GM18870 (cell line): ENCODE measurements around the gene DDIT4.
"Not testable (repeated sequence)": the region's sequence is repeated elsewhere in the genome, so short reads cannot be mapped to it uniquely, and the experiment has no call there.

Source experiments
- ATAC-seq: cut with Tn5 transposase; IDR thresholded peaks from one replicate; pipeline ENCODE4 v1.9.1; 2021; ENCODE audit warnings: moderate library complexity; ENCODE audit not compliant: unreplicated experiment

The DDIT4 gene

DNA sequence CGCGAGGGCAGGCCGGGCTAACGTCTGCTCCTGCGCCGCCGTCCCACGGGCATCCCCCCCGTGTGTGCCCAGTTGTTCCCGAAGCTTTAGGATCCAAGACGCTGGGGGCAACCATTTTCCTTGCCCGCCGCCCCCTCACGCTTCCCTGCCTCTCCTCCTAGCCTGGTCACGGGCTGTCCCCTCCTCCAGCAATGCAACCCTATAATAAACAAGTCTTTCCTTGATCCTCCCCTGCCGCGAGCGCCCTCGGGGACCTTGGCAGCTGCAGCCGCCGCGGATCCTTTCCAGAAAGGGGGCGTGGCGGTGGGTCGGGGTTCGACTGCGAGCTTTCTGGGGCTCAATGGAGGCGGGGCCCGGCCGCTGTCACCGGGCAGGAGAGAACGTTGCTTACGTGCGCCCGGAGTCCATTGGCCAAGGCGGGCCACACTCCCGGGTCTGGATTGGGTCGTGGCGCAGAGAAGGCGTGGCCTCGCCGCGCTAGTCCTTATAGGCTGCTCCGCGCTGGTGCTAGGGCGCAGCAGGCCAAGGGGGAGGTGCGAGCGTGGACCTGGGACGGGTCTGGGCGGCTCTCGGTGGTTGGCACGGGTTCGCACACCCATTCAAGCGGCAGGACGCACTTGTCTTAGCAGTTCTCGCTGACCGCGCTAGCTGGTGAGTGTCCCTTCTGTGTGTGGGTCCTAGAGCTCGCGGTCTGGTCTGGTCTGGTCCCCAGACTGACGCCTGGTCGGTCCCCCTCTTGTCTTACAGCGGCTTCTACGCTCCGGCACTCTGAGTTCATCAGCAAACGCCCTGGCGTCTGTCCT is at the start of gene DDIT4:
Gene DDIT4 (plus strand): TSS at position 515 of the 803 bp plus-strand sequence. CDS start 293 bp downstream, outside the sequence.
- ATAC-seq: peak; percentile 67

GRCh38 chr10:72224191-72224590 is 49.5 kb upstream of the DDIT4 start:
- ATAC-seq: not testable (repeated sequence)

- ATAC-seq: no peak
These were observed 47.2 kb upstream of the DDIT4 start for GRCh38 chr10:72226418-72227027.

DNA sequence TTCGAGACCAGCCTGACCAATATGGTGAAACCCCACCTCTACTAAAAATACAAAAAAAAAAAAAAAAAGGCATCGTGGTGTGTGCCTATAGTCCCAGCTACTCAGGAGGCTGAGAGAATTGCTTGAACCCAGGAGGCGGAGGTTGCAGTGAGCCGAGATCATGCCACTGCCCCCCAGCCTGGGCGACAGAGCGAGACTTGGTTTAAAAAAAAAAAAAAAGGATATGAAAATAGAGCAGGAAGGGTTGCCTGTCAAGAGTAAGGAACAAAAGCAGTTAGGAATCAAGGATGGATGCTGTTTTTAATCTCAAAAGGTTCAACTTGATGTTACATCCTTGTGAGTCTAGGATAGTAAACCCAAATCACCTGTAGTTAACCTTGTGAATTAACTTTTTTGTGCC is 45.9 kb upstream of the DDIT4 start:
- no peak for ATAC-seq

- ATAC-seq: no peak
These were observed 45.4 kb upstream of the DDIT4 start for GRCh38 chr10:72228318-72228751.

DNA sequence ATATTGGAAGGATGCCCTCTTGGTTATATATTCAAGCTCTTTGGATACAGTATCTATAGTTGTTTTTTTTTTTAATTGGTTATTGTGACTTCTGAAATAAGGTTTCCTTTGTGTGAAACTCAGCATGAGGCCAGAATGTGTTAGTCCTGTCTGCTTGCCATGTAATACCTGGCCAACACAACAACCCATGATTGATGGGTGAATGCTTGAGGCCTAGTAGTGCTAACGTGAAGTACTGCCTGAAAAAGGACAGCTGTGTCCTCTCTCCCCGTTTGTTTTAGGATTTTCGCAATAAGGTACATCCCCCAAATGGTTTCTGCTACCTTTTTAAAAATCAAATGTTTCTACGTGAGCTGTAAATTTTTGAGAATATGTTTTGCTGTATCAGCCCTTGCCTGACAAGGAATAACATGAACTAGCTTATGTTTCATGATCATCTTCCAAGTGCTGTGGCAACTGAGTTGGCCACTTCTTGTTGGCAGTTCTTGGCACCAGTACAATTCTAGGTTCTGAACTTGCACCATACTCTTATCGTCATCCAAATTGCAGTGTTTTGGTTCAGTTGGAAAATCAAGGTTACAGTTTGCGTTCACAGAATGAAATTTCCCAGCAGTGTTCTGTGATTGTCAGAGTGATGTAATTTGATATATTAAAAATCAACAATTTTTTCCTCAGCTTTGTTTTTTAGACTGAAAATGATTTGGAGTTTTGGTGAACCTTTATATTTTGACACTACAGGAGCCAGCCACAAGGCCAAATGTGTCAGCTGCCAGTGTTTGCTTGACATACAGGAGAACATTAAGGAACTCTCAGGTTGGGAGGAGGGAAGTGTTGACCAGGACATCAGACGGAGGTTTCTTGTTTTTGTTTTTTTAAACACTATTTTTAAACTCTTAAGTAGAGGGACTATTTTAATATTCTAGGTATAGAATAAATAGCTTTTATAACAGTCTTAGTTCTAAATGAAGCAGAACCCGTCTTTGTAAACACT is 44.2 kb upstream of the DDIT4 start:
- ATAC-seq: no peak

DNA sequence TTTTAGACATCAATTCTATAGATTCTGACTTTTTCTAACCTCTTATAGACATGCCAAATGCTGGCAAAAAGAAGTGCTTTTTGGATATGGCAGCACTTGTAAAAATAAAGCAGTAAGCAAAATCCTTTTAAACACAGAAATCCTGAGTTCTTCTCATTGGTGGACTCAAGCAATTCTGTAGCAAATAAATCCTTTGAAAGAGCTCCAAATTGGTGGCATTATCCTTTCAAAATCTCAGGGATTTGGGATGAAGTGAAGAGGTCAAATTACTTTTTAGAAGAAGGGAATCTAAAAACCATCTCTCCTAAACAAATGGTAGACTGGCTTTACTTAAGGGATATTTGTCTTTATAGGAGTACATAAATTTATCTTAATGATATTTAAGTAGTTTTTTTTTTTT is 40.1 kb upstream of the DDIT4 start:
- no peak for ATAC-seq

DNA sequence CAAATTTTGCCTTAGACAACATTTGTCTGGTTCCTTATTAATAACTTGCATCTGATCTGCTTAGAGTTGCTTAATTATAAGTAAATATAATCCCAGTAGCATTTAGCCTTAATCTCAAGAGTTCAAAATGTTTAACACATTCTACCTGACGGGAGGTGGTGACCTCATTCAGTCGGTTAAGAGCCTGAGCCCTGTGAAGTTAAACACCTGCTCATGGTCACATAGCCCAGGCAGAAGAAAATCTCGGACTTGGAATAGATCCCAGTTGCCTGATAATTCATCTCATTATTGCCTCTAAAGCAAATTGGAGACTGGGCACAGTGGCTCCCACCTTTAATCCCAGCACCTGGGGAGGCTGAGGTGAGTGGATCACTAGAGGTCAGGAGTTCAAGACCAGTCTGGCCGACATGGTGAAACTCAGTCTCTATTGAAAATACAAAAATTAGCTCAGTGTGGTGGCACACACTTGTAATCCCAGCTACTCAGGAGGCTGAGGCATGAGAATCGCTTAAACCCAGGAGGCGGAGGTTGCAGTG is 39.1 kb upstream of the DDIT4 start:
- ATAC-seq: no peak

DNA sequence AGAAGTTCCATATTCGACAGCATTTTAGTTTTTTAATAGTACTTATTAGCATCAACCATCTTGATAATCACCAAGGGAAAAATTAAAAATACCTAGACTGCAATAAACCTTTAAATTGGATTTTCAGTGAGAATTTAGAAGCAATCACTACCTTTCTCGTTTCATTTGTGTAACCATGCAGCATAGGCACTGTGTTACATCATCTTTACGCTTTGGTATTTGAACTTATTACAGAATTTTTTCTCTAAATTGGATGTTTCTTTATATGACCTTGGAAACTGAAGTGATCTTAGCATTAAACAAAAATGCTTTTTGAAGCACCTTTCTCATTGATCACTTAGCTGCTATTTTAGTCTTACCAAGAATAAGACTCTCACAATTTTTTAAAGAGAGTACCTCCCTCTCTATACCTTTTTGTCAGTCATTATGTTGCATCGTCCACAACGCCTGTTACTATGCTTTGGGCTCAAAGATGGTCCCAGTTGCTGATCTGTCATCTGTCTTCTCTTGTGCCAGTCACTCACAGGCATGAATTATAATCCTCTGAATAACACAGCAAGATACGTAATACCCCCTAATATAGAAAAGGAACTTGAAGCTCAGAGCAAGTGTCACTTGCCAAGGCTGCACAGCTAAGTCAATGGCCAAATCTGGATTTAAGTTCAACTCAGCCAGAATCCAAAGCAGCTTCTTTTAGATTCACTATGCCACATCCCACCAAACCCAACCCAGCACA is 38.0 kb upstream of the DDIT4 start:
- no peak for ATAC-seq

DNA sequence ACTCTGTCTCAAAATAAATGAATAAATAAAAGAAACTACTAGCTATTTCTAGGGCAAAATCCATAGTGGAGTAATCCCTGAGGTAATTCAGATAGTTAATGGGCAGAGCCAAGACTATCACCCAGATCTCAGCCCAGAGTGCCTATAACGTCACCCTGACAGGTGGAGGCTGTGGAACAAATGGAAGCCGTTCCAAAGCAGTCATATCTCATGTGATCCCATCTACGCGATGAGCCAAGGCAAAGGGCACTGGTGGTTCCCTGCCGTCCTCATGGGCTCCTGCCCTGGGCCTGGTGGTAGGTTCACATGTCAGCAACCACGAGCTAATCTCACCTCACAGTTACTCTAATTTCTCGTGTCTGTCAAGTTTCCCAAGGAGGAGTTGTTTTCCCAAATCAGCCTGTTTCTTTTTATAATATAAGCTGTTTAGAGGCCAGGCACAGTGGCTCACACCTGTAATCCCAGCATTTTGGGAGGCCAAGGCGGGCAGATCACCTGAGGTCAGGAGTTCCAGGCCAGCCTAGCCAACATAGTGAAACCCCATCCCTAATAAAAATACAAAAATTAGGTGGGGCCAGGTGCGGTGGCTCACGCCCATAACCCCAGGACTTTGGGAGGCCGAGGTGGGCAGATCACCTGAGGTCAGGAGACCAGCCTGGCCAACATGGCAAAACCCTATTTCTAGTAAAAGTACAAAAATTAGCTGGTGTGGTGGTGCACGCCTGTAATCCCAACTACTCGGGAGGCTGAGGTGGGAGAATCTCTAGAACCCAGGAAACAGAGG is 35.1 kb upstream of the DDIT4 start:
- no peak for ATAC-seq

- no peak for ATAC-seq
These were observed 34.3 kb upstream of the DDIT4 start for GRCh38 chr10:72239409-72239808.

- ATAC-seq: no peak
These were observed 33.4 kb upstream of the DDIT4 start for GRCh38 chr10:72240371-72240770.

DNA sequence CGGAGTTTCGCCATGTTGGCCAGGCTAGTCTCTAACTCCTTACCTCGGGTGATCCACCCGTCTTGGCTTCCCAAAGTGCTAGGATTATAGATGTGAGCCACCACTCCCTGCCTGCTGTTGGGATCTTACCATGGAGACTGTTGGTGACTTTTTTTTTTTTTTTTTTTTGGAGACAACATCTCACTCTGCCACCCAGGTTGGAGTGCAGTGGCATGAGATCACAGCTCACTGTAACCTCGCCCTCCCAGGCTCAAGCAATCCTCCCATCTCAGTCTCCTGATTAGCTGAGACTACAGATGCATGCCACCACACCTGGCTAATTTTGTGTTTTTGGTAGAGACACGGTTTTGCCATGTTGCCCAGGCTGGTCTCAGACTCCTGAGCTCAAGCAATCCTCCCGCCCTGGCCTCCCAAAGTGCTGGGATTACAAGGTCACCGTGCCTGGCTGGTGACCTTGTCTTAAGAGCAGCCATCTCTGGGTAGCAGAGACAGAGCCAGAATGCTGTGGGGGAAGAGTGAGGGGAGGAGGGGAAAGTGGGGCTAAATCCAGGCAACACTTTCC is 32.0 kb upstream of the DDIT4 start:
- no peak for ATAC-seq

DNA sequence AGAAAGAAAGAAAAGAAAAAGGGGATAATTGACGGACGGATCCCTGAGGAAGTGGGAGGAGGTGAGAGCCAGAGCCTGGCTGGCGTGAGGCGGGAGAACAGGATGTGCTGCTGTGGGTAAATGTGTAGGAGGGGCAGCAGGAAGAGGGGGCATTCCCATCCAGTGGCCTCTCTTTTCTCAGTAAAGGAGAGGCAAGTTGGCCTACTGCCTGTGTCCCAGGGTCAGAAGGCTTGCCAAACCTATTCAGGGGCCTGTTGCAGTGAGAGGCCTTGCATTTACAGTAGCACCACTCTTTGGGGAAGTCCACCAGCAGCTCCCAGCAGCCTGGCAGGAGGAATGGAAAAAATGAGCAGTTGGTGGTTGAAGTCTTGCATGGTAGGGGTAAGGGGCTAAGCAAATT is 31.0 kb upstream of the DDIT4 start:
- ATAC-seq: no peak

- ATAC-seq: no peak
These were observed 29.8 kb upstream of the DDIT4 start for GRCh38 chr10:72243822-72244437.

DNA sequence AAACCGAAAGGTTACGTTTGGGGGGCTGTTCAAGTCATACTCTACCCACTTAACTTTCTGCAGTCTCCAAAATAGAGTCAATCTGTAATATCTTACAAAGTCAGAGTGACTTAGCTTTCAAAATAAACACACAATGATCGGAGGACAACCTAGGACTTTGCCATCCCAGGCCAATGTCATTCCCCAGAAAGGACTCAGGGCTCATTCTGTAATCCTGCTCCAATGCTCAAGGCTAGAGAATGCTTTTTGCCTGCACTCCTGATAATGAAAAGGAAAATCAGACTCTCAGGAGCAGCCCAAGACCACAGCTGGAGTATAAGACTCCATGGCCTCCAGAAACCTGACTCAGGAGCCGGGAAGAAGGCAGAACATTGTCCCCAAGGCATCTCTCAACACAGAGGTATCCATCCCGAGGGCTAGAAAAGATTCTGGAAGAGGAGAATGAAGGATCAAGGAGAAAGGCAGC is 29.1 kb upstream of the DDIT4 start:
- ATAC-seq: no peak

- ATAC-seq: no peak
These were observed 27.7 kb upstream of the DDIT4 start for GRCh38 chr10:72245949-72246525.

GRCh38 chr10:72248468-72249151 is 25.1 kb upstream of the DDIT4 start:
- ATAC-seq: peak; percentile 82
